Urothelium cell line (cell line): ENCODE data around the gene CALML4.
"Not testable (repeated sequence)": the region's sequence is repeated elsewhere in the genome, so short reads cannot be mapped to it uniquely, and the experiment has no call there.

ENCODE experiments used
- DNase-seq: peaks from one replicate; pipeline ENCODE4 v3.0.0; 2011; ENCODE audit warnings: low spot score, mixed read lengths
- FAIRE-seq: peaks from 2 replicates; lab custom pipeline; 2011; peaks lifted over from hg19 to GRCh38; lab: Jason Lieb, UNC

Gene CALML4

GRCh38 chr15:68204776-68205557, at the start of gene CALML4:
Gene CALML4 (minus strand): TSS chr15:68205332. CDS start chr15:68205247, 85 bp downstream.
- DNase-seq: no peak
- FAIRE-seq: no peak

GRCh38 chr15:68252925-68253534, 47.9 kb upstream of the CALML4 start:
- peak; percentile 71 for DNase-seq
- peak; percentile 23 for FAIRE-seq

- no peak for FAIRE-seq
- DNase-seq: no peak
Observed at GRCh38 chr15:68249058-68249713, 44.1 kb upstream of the CALML4 start.

- no peak for FAIRE-seq
- no peak for DNase-seq
Observed at GRCh38 chr15:68244235-68244634, 39.1 kb upstream of the CALML4 start.

GRCh38 chr15:68241088-68241935, 36.2 kb upstream of the CALML4 start:
- DNase-seq (no peak), FAIRE-seq (no peak)

- DNase-seq (no peak), FAIRE-seq (no peak)
Observed at GRCh38 chr15:68239025-68239424, 33.9 kb upstream of the CALML4 start.

- DNase-seq (no peak), FAIRE-seq (no peak)
Observed at GRCh38 chr15:68235022-68235421, 29.9 kb upstream of the CALML4 start.

- not testable (repeated sequence) for FAIRE-seq, DNase-seq
Observed at GRCh38 chr15:68234520-68234919, 29.4 kb upstream of the CALML4 start.

- DNase-seq: no peak
- FAIRE-seq: no peak
Observed at GRCh38 chr15:68234060-68234459, 28.9 kb upstream of the CALML4 start.

GRCh38 chr15:68232937-68233336, 27.8 kb upstream of the CALML4 start:
- FAIRE-seq (no peak), DNase-seq (no peak)

- DNase-seq: no peak
- FAIRE-seq: no peak
Observed at GRCh38 chr15:68232449-68232848, 27.3 kb upstream of the CALML4 start.

GRCh38 chr15:68231102-68231818, 26.1 kb upstream of the CALML4 start:
- FAIRE-seq (no peak), DNase-seq (no peak)

GRCh38 chr15:68230157-68231100, 25.3 kb upstream of the CALML4 start:
- DNase-seq: no peak
- FAIRE-seq: no peak

GRCh38 chr15:68229386-68230156, 24.4 kb upstream of the CALML4 start, which contains the start of gene CLN6:
Gene CLN6 (minus strand): TSS chr15:68229728. CDS start chr15:68229584, 144 bp downstream.
- DNase-seq: peak; percentile 99
- no peak for FAIRE-seq

GRCh38 chr15:68228971-68229385, 23.8 kb upstream of the CALML4 start:
- FAIRE-seq (no peak), DNase-seq (no peak)

- FAIRE-seq (no peak), DNase-seq (peak; percentile 28)
Observed at GRCh38 chr15:68228143-68228970, 23.2 kb upstream of the CALML4 start.

- DNase-seq (peak; percentile 9), FAIRE-seq (no peak)
Observed at GRCh38 chr15:68227643-68228142, 22.6 kb upstream of the CALML4 start.
